Central memory CD8-positive, alpha-beta T cell (primary cell): ENCODE results near the gene CPEB1.

ENCODE experiments used
- ATAC-seq: fragments of 150-1000 bp; cut with Tn5 transposase; replicated peaks from 2 replicates; pipeline ENCODE4 v1.10.0; 2022; ENCODE audit warnings: mild to moderate bottlenecking, moderate FRiP score, moderate number of reproducible peaks; ENCODE audit not compliant: poor library complexity, severe bottlenecking; ENCODE audit errors: extremely low read depth
- DNase-seq, 2 donors: peaks; one replicate each; pipeline ENCODE4 v3.0.0; 2021; ENCODE audit warnings: low spot score in 2 of 2
- H3K27ac Mint-ChIP-seq: one replicate; pipeline ENCODE4 v1.8.0; 2022; ENCODE audit warnings: low read depth, mild to moderate bottlenecking, moderate library complexity, mixed read lengths
- H3K27me3 Mint-ChIP-seq: one replicate; pipeline ENCODE4 v1.8.0; 2022; ENCODE audit warnings: mixed read lengths
- H3K36me3 Mint-ChIP-seq: one replicate; pipeline ENCODE4 v1.8.0; 2022; ENCODE audit warnings: mild to moderate bottlenecking, moderate library complexity, mixed read lengths; ENCODE audit not compliant: insufficient read depth
- H3K4me1 Mint-ChIP-seq: one replicate; pipeline ENCODE4 v1.8.0; 2022; ENCODE audit warnings: mixed read lengths
- H3K4me3 Mint-ChIP-seq: one replicate; pipeline ENCODE4 v1.8.0; 2022; ENCODE audit warnings: mild to moderate bottlenecking, moderate library complexity, mixed read lengths
- H3K9me3 Mint-ChIP-seq: one replicate; pipeline ENCODE4 v1.8.0; 2022; ENCODE audit warnings: mixed read lengths

The CPEB1 gene

GRCh38 chr15:82613747-82614146 lies 33.4 kb downstream of the CPEB1 start:
- no peaks in the 10 kb centered on the region for H3K4me1 Mint-ChIP-seq
- no peaks in the 10 kb centered on the region for H3K36me3 Mint-ChIP-seq
- H3K9me3 Mint-ChIP-seq: no peaks in the 10 kb centered on the region
- H3K27me3 Mint-ChIP-seq: peaks cover 52% of the 10 kb centered on the region
- no peak overlapping the region for H3K4me3 Mint-ChIP-seq
- no peak overlapping the region for H3K27ac Mint-ChIP-seq
- ATAC-seq: no peak
- DNase-seq: no peak

GRCh38 chr15:82611348-82611747 lies 35.8 kb downstream of the CPEB1 start:
- Mint-ChIP-seq H3K36me3 (no peaks in the 10 kb centered on the region), H3K4me3 (no peak overlapping the region), H3K4me1 (no peaks in the 10 kb centered on the region), H3K27ac (no peak overlapping the region), H3K9me3 (no peaks in the 10 kb centered on the region), H3K27me3 (peaks cover 51% of the 10 kb centered on the region)
- DNase-seq: no peak
- ATAC-seq: no peak

GRCh38 chr15:82602195-82602594 lies 45.0 kb downstream of the CPEB1 start:
- Mint-ChIP-seq H3K27me3 (peaks cover 71% of the 10 kb centered on the region), H3K4me3 (no peak overlapping the region), H3K36me3 (no peaks in the 10 kb centered on the region), H3K4me1 (no peaks in the 10 kb centered on the region), H3K9me3 (no peaks in the 10 kb centered on the region), H3K27ac (no peak overlapping the region)
- no peak for DNase-seq
- no peak for ATAC-seq

- Mint-ChIP-seq H3K4me3 (no peak overlapping the region), H3K4me1 (no peaks in the 10 kb centered on the region), H3K9me3 (no peaks in the 10 kb centered on the region), H3K27me3 (peaks cover 62% of the 10 kb centered on the region), H3K27ac (no peak overlapping the region), H3K36me3 (no peaks in the 10 kb centered on the region)
- ATAC-seq (no peak), DNase-seq (no peak)
These were observed 47.3 kb downstream of the CPEB1 start for GRCh38 chr15:82599862-82600261.

- ATAC-seq (no peak), DNase-seq (no peak)
- Mint-ChIP-seq H3K27ac (no peak overlapping the region), H3K36me3 (no peaks in the 10 kb centered on the region), H3K9me3 (no peaks in the 10 kb centered on the region), H3K27me3 (peaks cover 68% of the 10 kb centered on the region), H3K4me1 (no peaks in the 10 kb centered on the region), H3K4me3 (no peak overlapping the region)
These were observed 49.3 kb downstream of the CPEB1 start for GRCh38 chr15:82597815-82598214.

- H3K27me3 Mint-ChIP-seq: peaks cover 62% of the 10 kb centered on the region
These were observed 51.4 kb downstream of the CPEB1 start for GRCh38 chr15:82595766-82596165.

GRCh38 chr15:82595203-82595602 lies 52.0 kb downstream of the CPEB1 start:
- peaks cover 62% of the 10 kb centered on the region for H3K27me3 Mint-ChIP-seq
- no peaks in the 10 kb centered on the region for H3K36me3 Mint-ChIP-seq
- DNase-seq (no peak), ATAC-seq (no peak)
- no peak overlapping the region for H3K4me3 Mint-ChIP-seq
- no peaks in the 10 kb centered on the region for H3K4me1 Mint-ChIP-seq
- no peaks in the 10 kb centered on the region for H3K9me3 Mint-ChIP-seq
- no peak overlapping the region for H3K27ac Mint-ChIP-seq

More at GRCh38 chr15:82595766-82596165, 51.4 kb downstream of the CPEB1 start:
- H3K9me3 Mint-ChIP-seq: no peaks in the 10 kb centered on the region
- no peaks in the 10 kb centered on the region for H3K4me1 Mint-ChIP-seq
- ATAC-seq (no peak), DNase-seq (no peak)
- H3K36me3 Mint-ChIP-seq: no peaks in the 10 kb centered on the region
- H3K27ac Mint-ChIP-seq: no peak overlapping the region
- H3K4me3 Mint-ChIP-seq: no peak overlapping the region

GRCh38 chr15:82587805-82588204 lies 59.4 kb downstream of the CPEB1 start:
- no peak for ATAC-seq
- DNase-seq: no peak
- Mint-ChIP-seq H3K9me3 (no peaks in the 10 kb centered on the region), H3K36me3 (no peaks in the 10 kb centered on the region), H3K27me3 (peaks cover 27% of the 10 kb centered on the region), H3K27ac (no peak overlapping the region), H3K4me1 (no peaks in the 10 kb centered on the region), H3K4me3 (no peak overlapping the region)

GRCh38 chr15:82585072-82585471 lies 62.1 kb downstream of the CPEB1 start:
- no peak for DNase-seq
- no peak for ATAC-seq
- Mint-ChIP-seq H3K4me1 (no peaks in the 10 kb centered on the region), H3K4me3 (no peak overlapping the region), H3K36me3 (peaks cover 2% of the 10 kb centered on the region), H3K27me3 (peaks cover 36% of the 10 kb centered on the region), H3K27ac (no peak overlapping the region), H3K9me3 (no peaks in the 10 kb centered on the region)

- Mint-ChIP-seq H3K27me3 (peaks cover 40% of the 10 kb centered on the region), H3K9me3 (no peaks in the 10 kb centered on the region), H3K4me3 (no peak overlapping the region), H3K36me3 (peaks cover 2% of the 10 kb centered on the region), H3K27ac (no peak overlapping the region), H3K4me1 (no peaks in the 10 kb centered on the region)
- DNase-seq (no peak), ATAC-seq (no peak)
These were observed 66.5 kb downstream of the CPEB1 start for GRCh38 chr15:82580713-82581112.

- H3K36me3 Mint-ChIP-seq: no peaks in the 10 kb centered on the region
These were observed 71.8 kb downstream of the CPEB1 start for GRCh38 chr15:82575335-82575734.

GRCh38 chr15:82572986-82573385 lies 74.2 kb downstream of the CPEB1 start:
- Mint-ChIP-seq H3K27ac (no peak overlapping the region), H3K4me1 (no peaks in the 10 kb centered on the region), H3K36me3 (no peaks in the 10 kb centered on the region), H3K4me3 (no peak overlapping the region), H3K27me3 (peaks cover 57% of the 10 kb centered on the region), H3K9me3 (no peaks in the 10 kb centered on the region)
- DNase-seq (no peak), ATAC-seq (no peak)

More at GRCh38 chr15:82575335-82575734, 71.8 kb downstream of the CPEB1 start:
- Mint-ChIP-seq H3K9me3 (no peaks in the 10 kb centered on the region), H3K4me3 (no peak overlapping the region), H3K27me3 (peaks cover 57% of the 10 kb centered on the region), H3K27ac (no peak overlapping the region), H3K4me1 (no peaks in the 10 kb centered on the region)
- no peak for DNase-seq
- no peak for ATAC-seq

GRCh38 chr15:82572311-82572710 lies 74.9 kb downstream of the CPEB1 start:
- H3K9me3 Mint-ChIP-seq: no peaks in the 10 kb centered on the region
- H3K27ac Mint-ChIP-seq: no peak overlapping the region
- H3K36me3 Mint-ChIP-seq: no peaks in the 10 kb centered on the region
- ATAC-seq (no peak), DNase-seq (no peak)
- peaks cover 62% of the 10 kb centered on the region for H3K27me3 Mint-ChIP-seq
- no peak overlapping the region for H3K4me3 Mint-ChIP-seq
- no peaks in the 10 kb centered on the region for H3K4me1 Mint-ChIP-seq

GRCh38 chr15:82571722-82572222 lies 75.4 kb downstream of the CPEB1 start:
- peaks cover 67% of the 10 kb centered on the region for H3K27me3 Mint-ChIP-seq
- ATAC-seq (no peak), DNase-seq (no peak)
- no peak overlapping the region for H3K4me3 Mint-ChIP-seq
- H3K27ac Mint-ChIP-seq: no peak overlapping the region
- H3K9me3 Mint-ChIP-seq: no peaks in the 10 kb centered on the region
- no peaks in the 10 kb centered on the region for H3K4me1 Mint-ChIP-seq
- no peaks in the 10 kb centered on the region for H3K36me3 Mint-ChIP-seq
